Hepatocyte (in vitro differentiated cells): ENCODE data around the gene ADAMTS14.

Experiments used
- CTCF ChIP-seq: fragments of 200-600 bp; sonication (generic); IDR thresholded peaks from 2 replicates; pipeline ENCODE4 v1.5.1; 2016; ENCODE audit warnings: antibody characterized with exemption, mild to moderate bottlenecking; ENCODE audit not compliant: poor library complexity
- EZH2 ChIP-seq: fragments of 200-600 bp; sonication (generic); IDR thresholded peaks from 2 replicates; pipeline ENCODE4 v1.6.1; 2016; ENCODE audit warnings: antibody characterized with exemption, mild to moderate bottlenecking, borderline replicate concordance
- EZH2phosphoT487 ChIP-seq: fragments of 200-600 bp; sonication (generic); IDR thresholded peaks from one replicate; pipeline ENCODE4 v1.6.1; 2018; ENCODE audit warnings: antibody characterized with exemption, mild to moderate bottlenecking, low read depth, moderate library complexity; ENCODE audit not compliant: unreplicated experiment, severe bottlenecking

- TF ChIP-seq EZH2 (no peak), CTCF (no peak), EZH2phosphoT487 (no peak)
Observed at GRCh38 chr10:70801854-70802253, 129.5 kb downstream of the ADAMTS14 start.
